Small intestine (tissue), 7 donors: ENCODE results near the gene FAM13B. TPM values are rescaled to one million over a fixed set of nuclear protein-coding genes. Genes with fewer than 3 reads are reported as not detected.

Experiments
- DNase-seq, 2 donors: peaks; one replicate each; pipeline versions ENCODE4 v3.0.0 to v3.0.0-alpha.2; 2013
- FAIRE-seq: peaks from 2 replicates; lab custom pipeline; 2012; peaks lifted over from hg19 to GRCh38; lab: Jason Lieb, UNC
- H3K27ac ChIP-seq, 3 donors: one replicate each; pipeline ENCODE4 v1.5.1; 2013; ENCODE audit warnings: low read length in 2 of 3, mild to moderate bottlenecking in 2 of 3, control low read depth in 1 of 3, inconsistent platforms in 1 of 3, low read depth in 1 of 3, moderate library complexity in 1 of 3
- H3K27me3 ChIP-seq, 3 donors: one replicate each; pipeline ENCODE4 v1.6.1; 2013; ENCODE audit warnings: low read length in 3 of 3, inconsistent platforms in 1 of 3; ENCODE audit not compliant: control insufficient read depth in 3 of 3, insufficient read depth in 3 of 3
- H3K36me3 ChIP-seq, 3 donors: one replicate each; pipeline ENCODE4 v1.6.1; 2013; ENCODE audit warnings: low read length in 3 of 3, inconsistent platforms in 1 of 3, low read depth in 1 of 3, mild to moderate bottlenecking in 1 of 3, moderate library complexity in 1 of 3; ENCODE audit not compliant: control insufficient read depth in 3 of 3, insufficient read depth in 2 of 3
- H3K4me1 ChIP-seq, 3 donors: one replicate each; pipeline ENCODE4 v1.6.1; 2013; ENCODE audit warnings: low read length in 2 of 3, inconsistent platforms in 1 of 3, low read depth in 1 of 3, mild to moderate bottlenecking in 1 of 3, moderate library complexity in 1 of 3; ENCODE audit not compliant: control insufficient read depth in 3 of 3, insufficient read depth in 2 of 3
- H3K4me3 ChIP-seq, 3 donors: one replicate each; pipeline ENCODE4 v1.5.1; 2013; ENCODE audit warnings: low read length in 3 of 3, control low read depth in 1 of 3, inconsistent platforms in 1 of 3, low read depth in 1 of 3, mild to moderate bottlenecking in 1 of 3, moderate library complexity in 1 of 3
- H3K9me3 ChIP-seq, 2 donors: one replicate each; pipeline ENCODE4 v1.6.1; 2013; ENCODE audit warnings: low read depth in 1 of 2, low read length in 1 of 2; ENCODE audit not compliant: control insufficient read depth in 2 of 2, insufficient read depth in 1 of 2
- WGBS, 3 donors: extraction: QIAGEN DNeasy Blood & Tissue Kit; methylation state at CpG; one replicate each; pipeline ENCODE4 v1.1.7; 2013; 5-methylcytosine and 5-hydroxymethylcytosine counted together
- polyA plus RNA-seq, 4 donors: library from polyadenylated mRNA; stranded (reverse) in 3 of 4; unstranded in 1 of 4; fragments of 200-250 nt in 3 of 4; fragments of 120-200 nt in 1 of 4; gene quantifications; one replicate each; pipeline versions ENCODE4 v1.2.1 to v1.2.3, GENCODE V29; 2013
- donor health status: healthy with polysubstance abuse.
- donor health status: control.
- donor health status: control.
- donor health status: Bipolar disorder and iron deficiency.
- donor health status: healthy.

FAM13B gene
- polyA plus RNA-seq, 4 donors: 5.8 to 21.9 (median 8.8) TPM

DNA sequence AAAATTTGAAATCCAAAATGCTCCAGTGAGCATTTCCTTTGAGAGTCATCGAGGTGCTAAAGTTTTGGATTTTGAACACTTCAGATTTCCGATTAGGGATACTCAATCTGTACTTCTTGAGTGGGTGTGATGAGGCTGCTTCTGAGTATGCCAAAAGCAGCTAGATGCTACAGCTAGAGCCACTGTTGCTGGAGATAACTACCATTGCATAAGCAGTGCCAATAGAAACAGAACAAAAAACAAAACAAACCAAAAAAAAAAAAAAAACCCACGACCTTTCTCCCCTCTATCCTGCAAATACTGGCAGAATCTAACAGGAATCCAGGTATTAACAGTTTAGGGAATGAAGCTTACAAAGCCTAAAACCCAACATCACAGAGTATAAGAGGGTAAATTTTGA is 100.1 kb downstream of the FAM13B start:
- WGBS, 3 donors: 58 to 63% (median 61%) methylated on average over 3 of the region's 3 CpGs
- H3K4me1 ChIP-seq: no peaks in the 10 kb centered on the region
- FAIRE-seq (no peak), DNase-seq (no peak)
- no peak overlapping the region for H3K27ac ChIP-seq
- H3K36me3 ChIP-seq: peaks cover 0 to 5% (median 3%) of the 10 kb centered on the region in 3 donors
- H3K27me3 ChIP-seq: no peaks in the 10 kb centered on the region
- H3K9me3 ChIP-seq: no peaks in the 10 kb centered on the region
- no peak overlapping the region for H3K4me3 ChIP-seq

DNA sequence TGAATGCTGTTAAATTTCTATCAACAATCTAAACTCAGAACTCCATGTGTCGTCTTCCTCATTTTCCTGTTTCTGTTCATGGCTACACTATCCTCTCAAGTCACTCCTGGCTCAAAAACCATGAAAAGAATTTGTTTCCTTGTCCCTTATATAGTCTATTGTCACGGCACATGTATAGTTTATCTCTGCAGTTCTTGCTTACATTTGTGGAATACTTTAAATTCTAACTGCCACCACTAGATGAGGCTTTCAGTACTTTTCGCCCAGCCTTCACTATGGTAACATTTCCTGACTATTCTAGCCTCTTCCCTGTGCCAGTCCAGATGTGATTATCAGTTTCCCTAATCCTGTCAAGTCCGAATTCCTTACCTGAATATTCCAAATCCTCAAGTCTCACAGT is 109.0 kb downstream of the FAM13B start:
- WGBS, 3 donors: 45 to 64% (median 61%) methylated on average over 4 of the region's 4 CpGs
- H3K36me3 ChIP-seq: peaks cover 0 to 5% (median 0%) of the 10 kb centered on the region in 3 donors
- DNase-seq (no peak), FAIRE-seq (no peak)
- no peak overlapping the region for H3K4me3 ChIP-seq
- H3K27ac ChIP-seq: no peak overlapping the region
- H3K9me3 ChIP-seq: no peaks in the 10 kb centered on the region
- no peaks in the 10 kb centered on the region for H3K27me3 ChIP-seq
- no peaks in the 10 kb centered on the region for H3K4me1 ChIP-seq

DNA sequence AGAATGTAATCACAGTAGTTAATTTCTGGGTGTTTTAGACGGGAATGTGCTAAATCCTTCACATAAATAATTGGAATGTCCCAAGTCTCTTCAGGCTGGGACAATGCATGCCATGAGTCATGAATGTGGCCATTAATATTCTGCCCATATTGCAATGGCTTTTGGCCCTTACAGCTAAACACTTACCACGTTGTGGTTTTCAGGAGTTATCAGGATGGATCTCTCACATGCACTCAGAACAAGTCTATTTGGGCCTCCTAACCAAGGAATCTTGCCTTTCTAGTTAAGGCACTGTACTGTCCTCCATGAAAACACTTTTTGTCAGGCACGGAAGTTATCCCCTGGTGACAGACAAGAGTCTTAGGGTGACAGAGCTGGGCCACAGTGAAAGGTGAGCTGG is 110.9 kb downstream of the FAM13B start:
- Histone ChIP-seq H3K27me3 (no peaks in the 10 kb centered on the region), H3K4me3 (no peak overlapping the region), H3K36me3 (no peaks in the 10 kb centered on the region), H3K27ac (no peak overlapping the region), H3K4me1 (no peaks in the 10 kb centered on the region), H3K9me3 (peaks cover 0 to 4% of the 10 kb centered on the region in 2 donors)
- 60 to 72% (median 65%) methylated on average over 3 of the region's 3 CpGs for WGBS, 3 donors
- DNase-seq: no peak
- no peak for FAIRE-seq

DNA sequence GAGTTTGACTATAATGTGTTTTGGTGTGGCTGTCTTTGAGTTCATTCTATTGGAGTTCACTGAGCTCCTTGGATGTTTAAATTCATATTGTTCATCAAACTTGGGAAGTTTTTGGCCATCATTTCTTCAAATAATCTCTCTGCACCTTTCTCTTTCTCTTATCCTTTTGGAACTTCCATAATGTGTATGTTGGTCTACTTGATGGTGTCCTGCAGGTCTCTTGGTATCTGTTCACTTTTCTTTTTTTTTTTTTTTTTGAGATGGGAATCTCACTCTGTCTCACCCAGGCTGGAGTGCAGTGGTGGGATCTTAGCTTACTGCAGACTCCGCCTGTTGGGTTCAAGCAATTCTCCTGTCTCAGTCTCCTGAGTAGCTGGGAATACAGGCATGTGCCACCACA is 116.0 kb downstream of the FAM13B start:
- H3K36me3 ChIP-seq: no peaks in the 10 kb centered on the region
- no peak overlapping the region for H3K4me3 ChIP-seq
- no peaks in the 10 kb centered on the region for H3K27me3 ChIP-seq
- H3K27ac ChIP-seq: no peak overlapping the region
- FAIRE-seq: no peak
- peaks cover 0 to 6% of the 10 kb centered on the region in 2 donors for H3K9me3 ChIP-seq
- WGBS, 3 donors: 67 to 100% (median 92%) methylated on average over 1 of the region's 1 CpG
- no peak for DNase-seq
- no peaks in the 10 kb centered on the region for H3K4me1 ChIP-seq

DNA sequence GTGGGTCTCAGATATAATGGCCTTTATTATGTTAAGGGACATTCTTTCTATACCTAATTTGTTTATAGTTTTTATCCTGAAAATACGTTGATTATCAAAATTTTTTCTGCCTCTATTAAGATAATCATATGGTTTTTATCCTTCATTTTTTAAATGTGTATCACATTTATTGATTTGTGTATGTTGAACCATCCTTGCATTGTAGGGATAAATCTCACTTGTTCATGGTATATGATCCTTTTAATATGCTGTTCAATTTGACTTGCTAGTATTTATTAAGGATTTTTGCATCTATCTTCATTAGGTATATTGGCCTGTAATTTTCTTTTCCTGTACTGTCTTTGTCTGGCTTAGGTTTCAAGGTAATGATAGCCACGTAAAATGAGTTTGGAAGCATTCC is 118.1 kb downstream of the FAM13B start:
- 84 to 90% (median 85%) methylated on average over 2 of the region's 2 CpGs for WGBS, 3 donors
- FAIRE-seq: no peak
- H3K27me3 ChIP-seq: no peaks in the 10 kb centered on the region

DNA sequence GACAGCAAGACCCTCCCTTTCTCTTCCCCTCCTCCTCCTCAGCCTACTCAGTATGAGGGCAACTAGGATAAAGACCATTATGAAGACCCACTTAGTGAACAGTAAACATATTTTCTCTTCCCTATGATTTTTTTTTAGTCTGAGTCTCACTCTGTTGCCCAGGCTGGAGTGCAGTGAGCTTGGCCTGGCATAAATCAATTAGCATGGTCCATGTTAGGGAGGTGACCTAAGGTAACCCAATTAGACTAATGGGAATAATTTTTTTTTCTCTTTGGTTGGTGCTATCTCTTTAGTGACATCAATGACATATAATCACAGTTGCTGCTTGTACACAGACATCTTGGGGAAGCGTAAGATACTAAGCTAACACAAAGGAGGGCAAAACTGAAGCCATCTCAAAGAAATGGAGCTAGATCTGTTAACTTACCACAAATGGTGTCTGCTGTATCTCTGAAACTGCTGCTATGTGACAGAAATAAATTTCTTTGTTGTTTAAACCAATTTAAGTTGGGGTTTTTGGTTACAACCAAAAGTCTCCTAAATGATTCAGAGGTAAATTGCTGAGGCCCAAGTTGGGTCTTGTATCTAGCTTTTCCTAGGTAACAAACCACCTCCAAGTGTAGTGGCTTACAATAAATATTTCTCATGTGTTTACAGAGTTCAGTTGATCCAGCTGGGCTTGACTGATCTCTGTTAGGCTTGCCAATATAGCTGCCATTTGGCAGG is 130.3 kb downstream of the FAM13B start:
- 90 to 98% (median 96%) methylated on average over 1 of the region's 1 CpG for WGBS, 3 donors
- no peak for FAIRE-seq
- DNase-seq: no peak

More for the DNA sequence above, 118.1 kb downstream of the FAM13B start:
- Histone ChIP-seq H3K27ac (no peak overlapping the region), H3K4me1 (no peaks in the 10 kb centered on the region), H3K9me3 (peaks cover 0 to 9% of the 10 kb centered on the region in 2 donors), H3K36me3 (no peaks in the 10 kb centered on the region), H3K4me3 (no peak overlapping the region)
- no peak for DNase-seq

DNA sequence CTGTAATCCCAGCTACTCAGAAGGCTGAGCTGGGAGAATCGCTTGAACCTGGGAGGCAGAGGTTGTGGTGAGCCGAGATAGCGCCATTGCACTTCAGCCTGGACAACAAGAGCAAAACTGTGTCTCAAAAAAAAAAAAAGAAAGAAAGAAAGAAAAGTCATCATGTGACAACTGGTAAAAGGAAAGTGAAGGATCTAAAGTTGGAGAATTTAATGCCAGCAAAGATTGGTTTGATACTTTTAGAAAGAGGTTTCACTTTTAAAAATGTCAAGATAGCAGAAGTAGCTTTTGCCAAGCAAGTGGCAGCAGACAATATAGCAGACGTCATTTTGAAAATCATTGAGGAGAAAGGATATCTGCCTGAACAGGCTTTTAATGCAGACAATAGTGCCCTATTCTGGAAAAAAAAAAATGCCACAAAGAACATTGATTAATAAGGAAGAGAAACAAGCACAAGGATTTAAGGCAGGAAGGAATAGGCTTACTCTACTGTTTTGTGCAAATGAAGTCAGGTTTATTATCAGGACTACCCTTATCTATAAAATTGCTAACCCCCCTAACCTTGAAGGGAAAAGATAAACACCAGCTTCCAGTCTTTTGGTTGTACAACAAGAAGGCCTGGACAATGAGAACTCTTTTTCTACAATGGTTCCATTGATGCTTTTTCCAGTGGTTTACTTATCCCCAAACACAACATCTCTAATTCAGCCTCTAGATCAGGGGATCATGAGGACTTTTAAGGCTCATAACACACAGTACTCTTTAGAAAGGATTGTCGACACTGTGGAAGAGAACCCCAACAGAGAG is 131.7 kb downstream of the FAM13B start:
- Histone ChIP-seq H3K9me3 (no peaks in the 10 kb centered on the region), H3K36me3 (no peaks in the 10 kb centered on the region), H3K4me3 (no peak overlapping the region), H3K4me1 (peaks cover 0 to 3% (median 0%) of the 10 kb centered on the region in 3 donors), H3K27ac (no peak overlapping the region), H3K27me3 (no peaks in the 10 kb centered on the region)
- no peak for FAIRE-seq
- DNase-seq: peak in 1 of 2 donors; percentile 38
- 36 to 66% (median 57%) methylated on average over 5 of the region's 5 CpGs for WGBS, 3 donors

More for the DNA sequence above, 130.3 kb downstream of the FAM13B start:
- no peaks in the 10 kb centered on the region for H3K27me3 ChIP-seq
- H3K36me3 ChIP-seq: no peaks in the 10 kb centered on the region
- H3K4me1 ChIP-seq: peaks cover 0 to 3% (median 0%) of the 10 kb centered on the region in 3 donors
- no peaks in the 10 kb centered on the region for H3K9me3 ChIP-seq
- no peak overlapping the region for H3K27ac ChIP-seq
- no peak overlapping the region for H3K4me3 ChIP-seq

DNA sequence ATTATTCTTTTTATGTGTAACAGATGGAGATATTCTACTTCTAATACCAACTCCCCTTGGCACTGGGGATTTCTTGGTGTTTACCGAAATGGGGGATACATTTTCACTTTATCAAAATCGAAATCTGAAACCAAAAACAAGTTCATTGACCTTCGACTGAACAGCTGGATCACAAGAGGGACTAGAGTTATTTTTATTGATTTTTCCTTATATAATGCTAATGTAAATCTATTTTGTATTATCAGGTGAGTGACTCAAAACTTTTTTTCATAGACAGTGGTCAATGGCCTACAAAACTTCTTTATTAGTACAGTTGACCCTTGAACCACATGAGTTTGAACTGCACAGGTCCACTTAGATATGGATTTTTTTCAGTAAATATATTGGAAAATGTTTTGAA is 133.4 kb downstream of the FAM13B start:
- H3K4me1 ChIP-seq: peaks cover 0 to 3% (median 0%) of the 10 kb centered on the region in 3 donors
- no peaks in the 10 kb centered on the region for H3K27me3 ChIP-seq
- no peak for DNase-seq
- 77 to 84% (median 84%) methylated on average over 3 of the region's 3 CpGs for WGBS, 3 donors
- no peak for FAIRE-seq
- no peak overlapping the region for H3K27ac ChIP-seq
- H3K36me3 ChIP-seq: no peaks in the 10 kb centered on the region
- no peak overlapping the region for H3K4me3 ChIP-seq
- no peaks in the 10 kb centered on the region for H3K9me3 ChIP-seq
